Psoas muscle (tissue), 8 donors: ENCODE data around the gene TMEM51. TPM values are rescaled to one million over a fixed set of nuclear protein-coding genes. Genes with fewer than 3 reads are reported as not detected.

Experiments
- ATAC-seq, 4 donors: fragments of 200-7000 bp; cut with Tn5 transposase; one replicate each; pipeline ENCODE4 v1.9.1; 2020; ENCODE audit warnings: moderate library complexity in 3 of 4, mild to moderate bottlenecking in 2 of 4
- DNase-seq, 2 donors: peaks; one replicate each; pipeline ENCODE4 v3.0.0-alpha.2; 2020
- H3K27ac ChIP-seq: fragments of 200-600 bp; one replicate; pipeline ENCODE4 v1.8.0; 2022
- H3K27me3 ChIP-seq, 3 donors: fragments of 200-600 bp in 1 of 3; one replicate each; pipeline versions ENCODE4 v1.6.1 to v1.8.0; 2013 to 2022; ENCODE audit warnings: low read length in 2 of 3, mild to moderate bottlenecking in 2 of 3, moderate library complexity in 1 of 3; ENCODE audit not compliant: insufficient read depth in 3 of 3
- H3K36me3 ChIP-seq, 2 donors: fragments of 200-600 bp in 1 of 2; one replicate each; pipeline versions ENCODE4 v1.6.1 to v1.8.0; 2013 to 2022; ENCODE audit warnings: low read depth in 1 of 2, mild to moderate bottlenecking in 1 of 2, moderate library complexity in 1 of 2; ENCODE audit not compliant: insufficient read depth in 1 of 2
- H3K4me1 ChIP-seq: fragments of 200-600 bp; one replicate; pipeline ENCODE4 v1.8.0; 2022
- H3K4me3 ChIP-seq: fragments of 200-600 bp; one replicate; pipeline ENCODE4 v1.8.0; 2022; ENCODE audit warnings: mild to moderate bottlenecking
- H3K9me3 ChIP-seq: fragments of 200-600 bp; one replicate; pipeline ENCODE4 v1.8.0; 2022
- CTCF ChIP-seq: fragments of 200-600 bp; IDR thresholded peaks from one replicate; pipeline ENCODE4 v1.8.0; 2022; ENCODE audit warnings: antibody characterized with exemption
- WGBS, 3 donors: extraction: QIAGEN DNeasy Blood & Tissue Kit; methylation state at CpG; one replicate each; pipeline versions ENCODE4 v1.1.6 to v1.1.7; 2013; 5-methylcytosine and 5-hydroxymethylcytosine counted together
- intact Hi-C, 2 donors: fragments of 100-400 bp; cut with DNase I; formaldehyde crosslinking; loops; one replicate each; pipeline versions ENCODE4 v1.11.0 to v1.14.2; 2022
- polyA plus RNA-seq, 3 donors: library from polyadenylated mRNA; stranded (reverse); fragments of 200-250 nt; gene quantifications; one replicate each; pipeline ENCODE4 v1.2.3, GENCODE V29; 2013
- total RNA-seq, 4 donors: library from RNA; stranded (reverse); fragmentation: NEBNext Ultra II Directional in 2 of 4; extraction: Animal tissue kit (Norgen Biotek cat#: 25700) in 2 of 4; gene quantifications; one replicate each; pipeline versions ENCODE4 v1.2.1 to v1.2.4, GENCODE V29; 2021 to 2023
- donor health status: healthy with polysubstance abuse.
- donor health status: DM: no; HTN: no; CAD: no; lungs with moderate emphysema.
- donor health status: Bipolar disorder and iron deficiency.
- donor health status: healthy.
- donor health status: DM: yes; HTN: yes; CAD: no.
- donor health status: DM: no; HTN: no; CAD: no.
- donor health status: DM: no; HTN: no; CAD: no.
- donor health status: DM: yes; HTN: yes; CAD: no.

Gene TMEM51
- total and polyA plus RNA-seq, 7 donors = 0.67 to 1.7 (median 0.97) TPM

GRCh38 chr1:15236321-15236721 is 82.8 kb downstream of the TMEM51 start:
- Histone ChIP-seq H3K9me3 (no peaks in the 10 kb centered on the region), H3K27me3 (no peaks in the 10 kb centered on the region), H3K4me1 (no peaks in the 10 kb centered on the region), H3K27ac (no peak overlapping the region), H3K36me3 (no peaks in the 10 kb centered on the region), H3K4me3 (no peak overlapping the region)
- DNase-seq = no peak
- no peak for TF ChIP-seq CTCF
- intact Hi-C loops = no loop called here
- ATAC-seq = no peak
- WGBS, 3 donors = 56 to 61% (median 58%) methylated on average over 5 of the region's 5 CpGs

- Histone ChIP-seq H3K27me3 (no peaks in the 10 kb centered on the region), H3K9me3 (no peaks in the 10 kb centered on the region), H3K36me3 (no peaks in the 10 kb centered on the region), H3K4me3 (no peak overlapping the region), H3K4me1 (no peaks in the 10 kb centered on the region), H3K27ac (no peak overlapping the region)
- ATAC-seq (no peak), DNase-seq (no peak)
- TF ChIP-seq CTCF = no peak
- intact Hi-C loops = no loop called here
- WGBS, 3 donors = 77 to 80% (median 77%) methylated on average over 9 of the region's 9 CpGs
Measured at GRCh38 chr1:15236746-15237145, 83.2 kb downstream of the TMEM51 start.

GRCh38 chr1:15238789-15239188 is 85.2 kb downstream of the TMEM51 start:
- no peak overlapping the region for H3K4me3 ChIP-seq
- intact Hi-C loops = no loop called here
- H3K4me1 ChIP-seq = no peaks in the 10 kb centered on the region
- DNase-seq (no peak), ATAC-seq (no peak)
- no peak for TF ChIP-seq CTCF
- no peaks in the 10 kb centered on the region for H3K9me3 ChIP-seq
- no peaks in the 10 kb centered on the region for H3K36me3 ChIP-seq
- H3K27me3 ChIP-seq = no peaks in the 10 kb centered on the region
- no peak overlapping the region for H3K27ac ChIP-seq
- WGBS, 3 donors = 89 to 95% (median 92%) methylated on average over 1 of the region's 1 CpG

- Histone ChIP-seq H3K27ac (no peak overlapping the region), H3K27me3 (peaks cover 0 to 17% (median 2%) of the 10 kb centered on the region in 3 donors), H3K9me3 (no peaks in the 10 kb centered on the region), H3K36me3 (no peaks in the 10 kb centered on the region), H3K4me1 (no peaks in the 10 kb centered on the region), H3K4me3 (no peak overlapping the region)
- no peak for ATAC-seq
- 87 to 94% (median 93%) methylated on average over 7 of the region's 7 CpGs for WGBS, 3 donors
- no peak for TF ChIP-seq CTCF
- DNase-seq = no peak
- intact Hi-C loops = no loop called here
Measured at GRCh38 chr1:15242766-15243165, 89.2 kb downstream of the TMEM51 start.

- intact Hi-C loops = no loop called here
- WGBS, 3 donors = 68 to 70% (median 69%) methylated on average over 10 of the region's 10 CpGs
- TF ChIP-seq CTCF = no peak
- Histone ChIP-seq H3K27ac (no peak overlapping the region), H3K4me1 (no peaks in the 10 kb centered on the region), H3K9me3 (no peaks in the 10 kb centered on the region), H3K36me3 (no peaks in the 10 kb centered on the region), H3K27me3 (peaks cover 0 to 24% (median 5%) of the 10 kb centered on the region in 3 donors), H3K4me3 (no peak overlapping the region)
- no peak for ATAC-seq
- DNase-seq = no peak
Measured at GRCh38 chr1:15243275-15244043, 89.9 kb downstream of the TMEM51 start.
